HG02759 (cell line): ENCODE measurements around the gene PSPC1.
"Not testable (repeated sequence)": the region's sequence is repeated elsewhere in the genome, so short reads cannot be mapped to it uniquely, and the experiment has no call there.

ENCODE experiments used
- ATAC-seq: cut with Tn5 transposase; IDR thresholded peaks from one replicate; pipeline ENCODE4 v1.9.1; 2021; ENCODE audit warnings: mild to moderate bottlenecking, moderate library complexity; ENCODE audit not compliant: unreplicated experiment

Gene PSPC1

DNA sequence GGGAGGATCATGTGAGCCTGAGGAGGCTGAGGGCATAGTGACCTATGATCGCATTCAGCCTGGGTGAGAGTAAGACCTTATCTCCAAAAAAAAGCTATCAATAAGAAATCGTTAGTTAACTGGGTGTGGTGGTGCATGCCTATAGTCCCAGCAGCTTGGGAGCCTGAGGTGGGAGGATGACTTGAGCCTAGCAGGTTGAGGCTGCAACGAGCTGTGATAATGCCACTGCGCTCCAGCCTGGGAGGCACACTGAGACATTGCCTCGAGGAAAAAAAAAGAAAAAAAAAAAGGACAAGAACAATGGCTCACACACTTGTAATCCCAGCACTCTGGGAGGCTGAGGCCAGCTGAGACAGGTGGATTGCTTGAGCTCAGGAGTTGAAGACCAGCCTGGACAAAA lies 16.2 kb downstream of the PSPC1 start:
- no peak for ATAC-seq

DNA sequence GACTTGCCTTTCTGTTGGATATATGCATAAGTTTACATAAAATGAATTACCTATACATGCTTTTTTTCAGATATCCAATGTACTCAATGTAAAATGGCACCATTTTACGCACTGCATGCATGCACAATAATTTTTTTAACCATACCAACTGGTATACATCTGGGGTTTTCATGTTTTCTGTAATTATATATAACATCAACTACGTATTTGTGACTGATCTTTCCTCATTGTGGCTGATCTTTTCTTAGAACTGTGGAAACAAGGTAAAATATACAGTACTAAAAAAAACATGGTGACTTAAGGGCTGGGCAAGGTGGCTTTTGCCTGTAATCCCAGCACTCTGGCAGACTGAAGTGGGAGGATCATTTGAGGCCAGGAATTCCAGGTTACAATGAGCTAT lies 18.5 kb downstream of the PSPC1 start:
- ATAC-seq = no peak

DNA sequence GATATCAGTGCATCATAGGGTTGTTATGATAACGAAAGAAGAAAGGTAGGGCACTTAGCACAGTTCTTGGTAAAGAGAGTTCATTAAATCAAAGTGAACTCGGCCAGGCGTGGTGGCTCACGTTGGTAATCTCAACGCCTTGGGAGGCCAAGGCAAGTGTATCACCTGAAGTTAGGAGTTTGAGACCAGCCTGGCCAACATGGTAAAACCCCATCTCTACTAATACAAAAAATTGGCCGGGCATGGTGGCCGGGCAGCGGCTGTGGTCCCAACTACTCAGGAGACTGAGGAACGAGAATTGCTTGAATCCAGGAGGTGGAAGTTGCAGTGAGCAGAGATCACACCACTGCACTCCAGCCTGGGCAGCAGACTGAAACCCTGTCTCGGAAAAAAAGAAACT lies 19.1 kb downstream of the PSPC1 start:
- ATAC-seq = no peak

DNA sequence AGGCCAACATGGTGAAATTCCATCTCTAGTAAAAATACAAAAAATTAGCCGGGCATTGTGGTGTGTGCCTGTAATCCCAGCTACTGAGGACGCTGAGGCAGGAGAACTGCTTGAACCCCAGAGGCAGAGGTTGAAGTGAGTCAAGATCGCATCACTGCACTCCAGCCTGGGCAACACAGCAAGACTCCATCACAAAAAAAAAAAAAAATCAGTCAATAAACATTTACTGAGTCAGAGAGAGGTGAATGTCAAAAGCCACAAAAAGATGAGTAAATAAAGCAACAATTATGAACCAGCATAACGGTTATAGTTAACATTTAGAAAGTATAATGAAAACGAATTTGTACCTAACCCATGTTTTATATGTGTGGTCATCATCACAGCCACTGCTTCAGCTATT lies 23.1 kb downstream of the PSPC1 start:
- no peak for ATAC-seq

DNA sequence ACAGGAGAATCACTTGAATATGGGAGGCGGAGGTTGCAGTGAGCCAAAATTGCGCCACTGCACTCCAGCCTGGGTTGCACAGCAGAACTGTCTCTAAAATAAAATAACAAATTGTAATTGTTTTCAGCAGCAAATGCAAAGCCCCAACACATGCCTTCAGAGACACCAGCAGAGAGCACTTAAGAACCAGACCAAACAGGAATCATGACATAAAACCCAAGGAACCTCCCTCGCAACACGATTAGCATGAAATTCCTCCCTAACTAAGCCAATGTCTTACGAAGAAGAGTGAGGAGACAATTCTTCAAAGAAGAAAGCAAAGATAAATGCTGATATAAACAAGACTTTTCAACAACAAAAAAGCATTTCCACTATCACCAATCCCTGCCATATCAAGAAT lies 40.1 kb downstream of the PSPC1 start:
- no peak for ATAC-seq

DNA sequence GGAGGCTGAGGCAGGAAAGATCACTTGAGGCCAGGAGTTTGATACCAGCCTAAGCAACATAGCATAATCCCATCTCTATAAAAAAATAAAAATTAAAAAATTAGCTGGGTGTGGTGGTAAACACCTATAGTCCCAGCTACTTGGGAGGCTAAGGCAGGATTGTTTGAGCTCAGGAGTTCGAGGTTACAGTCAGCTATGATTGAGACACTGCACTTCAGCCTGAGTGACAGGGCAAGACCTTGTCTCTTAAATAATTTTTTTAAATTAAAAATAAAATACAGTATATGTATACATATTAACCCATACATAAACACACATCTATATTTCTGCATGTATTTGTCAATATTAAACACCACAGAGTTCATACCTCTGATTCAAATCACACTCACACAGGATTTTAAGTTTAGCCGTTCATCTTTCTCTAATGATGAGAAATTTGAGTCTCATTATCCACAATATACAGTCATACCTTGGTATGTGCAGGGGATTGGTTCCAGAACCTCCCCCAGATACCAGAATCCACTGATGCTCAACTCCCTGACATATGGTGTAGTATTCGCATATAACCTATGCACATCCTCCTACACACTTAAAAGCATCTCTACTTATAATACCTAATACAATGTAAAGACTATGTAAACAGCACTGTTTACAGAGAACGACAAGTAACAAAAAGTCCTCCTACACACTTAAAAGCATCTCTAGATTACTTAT lies 44.7 kb downstream of the PSPC1 start:
- ATAC-seq = no peak

DNA sequence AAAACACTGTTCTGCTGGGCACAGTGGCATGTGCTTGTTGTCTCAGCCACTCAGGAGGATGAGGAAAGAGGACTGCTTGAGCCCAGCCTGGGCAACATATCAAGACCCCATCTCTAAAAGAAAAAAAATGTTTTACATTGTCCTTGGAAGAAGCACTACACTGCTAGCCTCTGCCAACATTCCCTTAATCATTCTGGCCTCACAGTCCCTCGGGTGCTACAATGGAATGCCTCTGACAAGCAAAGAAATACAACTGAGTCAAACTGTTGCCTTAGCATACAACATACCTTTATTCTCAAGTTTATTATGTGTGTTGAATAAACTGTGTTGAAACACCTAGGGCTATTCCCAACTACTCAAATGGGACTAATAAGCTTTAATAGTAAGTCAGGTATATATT lies 56.1 kb downstream of the PSPC1 start:
- no peak for ATAC-seq

DNA sequence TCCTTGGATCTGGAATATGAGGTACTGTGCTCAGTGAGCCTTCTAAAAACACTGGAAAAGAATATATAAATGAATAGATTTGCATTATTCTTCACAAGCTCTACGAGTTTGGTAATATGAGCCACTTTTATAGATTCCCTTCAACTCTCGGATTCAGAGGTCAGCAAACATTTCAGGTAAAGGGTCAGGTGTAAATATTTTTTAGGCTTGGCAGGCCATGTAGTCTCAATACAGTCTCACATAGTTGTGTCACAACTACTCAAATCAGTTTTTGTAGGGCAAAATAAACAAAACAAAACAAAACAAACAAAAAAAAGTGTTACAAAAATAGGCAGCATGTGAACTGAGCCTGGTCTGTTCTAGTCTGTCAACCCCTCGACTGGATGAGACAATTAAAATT lies 57.4 kb downstream of the PSPC1 start:
- no peak for ATAC-seq

DNA sequence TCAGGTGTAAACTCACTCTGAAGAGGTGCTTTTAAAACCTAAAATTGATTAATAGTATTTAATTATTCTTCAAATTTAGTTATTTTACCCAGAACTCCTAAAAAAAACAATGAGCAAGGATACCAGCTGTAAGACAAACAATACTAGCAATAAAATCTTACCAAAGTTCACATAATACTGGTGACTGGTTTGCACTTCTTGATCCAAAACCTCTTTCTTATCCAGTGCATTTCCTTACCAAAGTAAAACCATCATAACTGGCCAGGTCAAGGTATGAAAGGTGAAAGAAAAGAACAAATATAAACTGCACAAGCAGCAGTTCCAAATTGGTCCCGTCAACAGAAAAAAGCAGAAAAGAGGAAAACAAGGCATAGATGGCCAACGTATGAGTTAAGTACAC lies 62.7 kb downstream of the PSPC1 start:
- ATAC-seq = no peak

DNA sequence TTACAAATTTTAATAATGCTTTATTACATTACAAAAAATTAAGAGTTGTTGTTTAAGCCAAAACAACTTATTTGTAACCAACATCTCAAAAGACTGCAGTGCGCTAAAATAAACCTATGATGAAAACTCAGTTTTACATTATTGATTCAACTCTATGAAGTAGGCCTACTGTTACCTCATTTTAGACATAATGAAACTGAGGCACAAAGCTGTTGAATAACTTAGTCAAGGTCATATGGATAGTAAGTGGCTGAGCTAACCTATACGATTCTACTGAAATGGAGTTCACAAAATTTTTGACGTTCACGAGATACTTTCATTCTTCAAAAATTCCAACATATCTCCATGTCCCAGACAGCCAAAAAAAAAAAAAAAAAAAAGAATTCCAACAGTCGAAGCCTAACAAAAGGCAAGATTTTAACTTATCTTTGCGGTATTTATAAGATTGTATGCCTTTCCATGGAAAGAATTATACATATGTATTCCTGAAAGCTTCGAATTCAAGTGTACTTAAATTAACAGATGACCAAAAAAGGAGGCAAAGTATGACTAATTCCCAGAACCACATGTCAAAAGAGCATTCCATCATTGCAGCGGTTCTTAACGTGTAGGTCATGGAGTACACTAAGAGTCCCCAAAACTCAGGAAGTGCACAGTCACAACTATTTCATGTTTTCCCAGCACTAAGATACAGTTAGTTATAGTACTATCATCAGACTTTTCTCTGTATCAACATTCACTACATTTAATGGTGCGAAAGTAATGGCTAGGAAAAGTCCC lies 69.4 kb downstream of the PSPC1 start:
- no peak for ATAC-seq

DNA sequence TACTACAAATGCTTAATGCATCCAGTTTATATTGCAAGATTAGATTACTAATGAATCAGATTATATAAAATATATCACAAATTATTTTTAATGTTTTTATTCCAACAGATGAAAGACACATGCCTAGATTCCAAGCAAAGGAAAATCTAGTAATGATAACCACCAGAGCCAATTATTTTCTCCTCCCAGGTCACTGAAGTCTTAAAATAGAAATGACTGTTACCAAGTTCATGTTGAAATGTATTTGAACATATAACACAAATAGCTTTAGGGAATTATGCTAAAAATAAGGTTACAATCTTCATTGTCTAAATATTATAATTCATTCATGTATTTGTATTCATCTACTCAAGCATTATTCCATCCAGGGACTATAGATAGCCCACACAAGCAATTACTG lies 73.0 kb downstream of the PSPC1 start:
- not testable (repeated sequence) for ATAC-seq

DNA sequence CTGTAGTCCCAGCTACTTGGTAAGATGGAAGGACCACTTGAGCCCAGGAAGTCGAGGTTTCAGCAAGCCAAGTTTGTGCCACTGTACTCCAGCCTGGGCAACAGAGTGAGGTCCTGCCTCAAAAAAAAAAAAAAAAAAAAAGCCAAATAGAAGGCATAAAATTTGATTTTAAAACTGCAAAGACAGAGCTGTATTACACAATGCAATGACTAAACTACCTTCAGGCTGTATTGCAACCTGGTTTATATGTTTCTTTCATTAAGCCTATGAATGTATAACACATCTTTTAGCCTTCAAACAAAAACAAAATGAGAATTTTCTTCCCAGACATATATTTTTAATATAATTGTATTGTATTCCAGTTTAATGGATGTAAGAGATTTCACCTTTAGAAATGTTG lies 73.7 kb downstream of the PSPC1 start:
- not testable (repeated sequence) for ATAC-seq

DNA sequence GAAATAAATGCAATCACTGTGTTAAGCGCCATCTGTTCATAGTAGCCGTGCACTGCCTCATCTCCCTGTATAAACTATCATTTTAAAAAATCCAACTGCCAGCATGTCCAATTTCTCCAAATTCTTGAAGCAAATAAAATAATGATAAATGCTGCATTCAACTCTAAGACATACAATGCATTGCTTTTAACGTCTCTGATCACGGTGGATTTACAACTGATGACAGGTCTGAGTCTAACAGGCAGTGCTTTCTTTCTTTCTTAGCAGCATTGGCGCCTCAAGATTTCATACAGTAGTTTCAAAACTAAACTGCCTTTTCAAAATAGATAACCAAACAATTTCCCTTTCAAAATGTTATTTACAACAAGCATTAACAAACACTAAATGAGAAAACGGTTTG lies 78.5 kb downstream of the PSPC1 start:
- not testable (repeated sequence) for ATAC-seq

DNA sequence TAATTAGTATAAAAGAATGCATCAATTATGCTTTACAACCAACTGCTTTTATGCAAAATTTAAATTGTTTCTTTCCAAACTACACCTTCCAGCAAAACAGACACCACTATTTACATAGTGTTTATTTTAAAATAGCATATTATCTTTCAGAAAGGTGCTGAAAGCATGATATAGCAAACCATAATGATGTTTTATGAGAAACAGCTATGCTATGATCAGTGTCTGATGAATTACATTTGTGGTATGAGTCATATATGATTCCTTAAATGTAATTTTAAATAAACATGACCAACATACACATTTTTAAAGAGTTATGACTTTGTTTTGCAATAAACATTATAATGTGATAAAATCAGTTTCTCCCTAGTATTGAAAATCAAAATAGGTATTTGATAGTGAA lies 81.1 kb downstream of the PSPC1 start:
- not testable (repeated sequence) for ATAC-seq

DNA sequence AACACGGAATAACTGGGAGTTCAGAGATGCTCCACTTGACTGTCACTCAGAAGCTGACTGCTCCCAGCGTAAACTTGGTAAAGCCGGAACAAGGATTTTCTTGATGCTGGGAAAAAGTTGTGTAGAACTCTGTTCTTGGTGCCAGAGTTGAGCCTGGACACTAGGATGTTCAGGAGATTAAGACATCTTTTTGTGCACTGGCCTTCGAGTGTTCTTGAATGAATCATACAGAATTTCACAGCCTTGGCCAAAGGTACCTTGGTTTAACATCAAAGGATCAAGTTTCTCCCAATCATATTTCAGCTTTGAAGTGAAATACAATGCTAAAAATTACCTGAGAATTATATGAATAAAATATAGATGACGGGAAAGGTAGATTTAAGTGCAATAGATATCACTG lies 81.8 kb downstream of the PSPC1 start:
- ATAC-seq = not testable (repeated sequence)

DNA sequence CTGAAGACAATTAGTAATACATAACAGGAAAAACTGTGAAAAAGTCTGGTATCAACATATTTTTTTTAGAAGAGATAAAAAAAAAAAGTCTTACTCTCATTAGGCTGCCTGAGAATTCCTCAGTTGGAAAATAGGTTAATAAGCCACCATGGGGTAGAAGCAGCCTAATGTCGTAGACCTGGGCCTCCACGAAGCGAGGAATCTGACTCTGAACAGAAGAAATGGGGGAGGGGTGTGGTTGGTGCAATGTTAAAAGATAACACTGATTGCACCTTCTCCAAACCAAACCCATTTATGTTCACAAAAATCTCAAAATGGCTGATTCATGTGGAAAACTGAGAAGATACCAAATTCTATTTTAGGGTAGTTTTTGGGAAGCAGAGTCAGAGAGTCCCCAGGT lies 86.9 kb downstream of the PSPC1 start:
- no peak for ATAC-seq

DNA sequence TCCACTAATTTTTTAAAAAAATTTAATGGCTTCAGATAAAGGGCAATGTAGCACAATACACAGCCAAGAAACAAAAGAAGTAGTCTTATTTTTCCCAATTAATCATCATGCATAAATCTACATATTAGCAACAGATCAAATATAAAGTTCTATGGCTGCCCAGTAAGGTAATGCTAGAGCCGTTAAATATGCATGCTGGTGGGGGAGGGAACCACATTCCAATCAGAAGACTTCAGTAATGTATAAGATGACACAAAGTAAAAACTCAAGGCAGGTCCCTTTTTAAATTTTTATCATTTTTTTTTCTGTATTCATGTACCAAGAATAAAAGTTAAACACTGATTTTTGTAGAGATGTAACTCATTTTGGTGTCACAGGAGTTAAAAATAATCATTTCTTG lies 87.3 kb downstream of the PSPC1 start:
- ATAC-seq = no peak

DNA sequence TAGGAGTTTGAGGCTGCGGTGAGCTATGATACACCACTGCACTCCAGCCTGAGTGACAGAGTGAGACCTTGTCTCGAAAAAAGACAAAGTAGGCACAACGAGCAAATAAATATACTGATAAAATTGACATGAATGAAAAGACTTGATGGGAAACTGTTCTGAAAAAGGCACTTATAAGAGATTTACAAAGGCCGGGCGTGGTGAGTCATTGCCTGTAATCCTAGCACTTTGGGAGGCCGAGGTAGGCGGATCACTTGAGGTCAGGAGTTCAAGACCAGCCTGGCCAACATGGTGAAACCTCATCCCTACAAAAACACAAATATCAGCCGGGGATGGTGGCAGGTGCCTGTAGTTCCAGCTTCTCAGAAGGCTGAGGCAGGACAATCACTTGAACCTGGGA lies 91.3 kb downstream of the PSPC1 start:
- ATAC-seq = not testable (repeated sequence)

DNA sequence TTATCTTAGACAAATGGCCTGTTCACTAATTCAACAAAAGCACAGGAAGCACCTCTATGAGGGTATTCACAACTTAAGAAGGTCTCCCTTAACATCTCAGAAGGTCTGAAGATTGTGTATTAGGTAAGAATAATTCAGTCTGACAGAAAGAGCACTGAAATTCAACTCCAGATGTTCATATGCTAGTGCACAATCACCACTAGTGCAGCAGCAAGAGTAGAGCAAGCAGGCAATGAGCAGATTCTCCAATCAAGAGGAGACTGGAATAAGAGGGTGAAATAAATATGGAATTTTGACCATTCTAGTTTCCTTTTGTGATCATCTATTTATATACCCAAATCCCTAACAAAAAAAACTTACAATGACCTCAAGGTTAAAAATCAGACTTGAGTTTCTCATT lies 97.3 kb downstream of the PSPC1 start:
- no peak for ATAC-seq

DNA sequence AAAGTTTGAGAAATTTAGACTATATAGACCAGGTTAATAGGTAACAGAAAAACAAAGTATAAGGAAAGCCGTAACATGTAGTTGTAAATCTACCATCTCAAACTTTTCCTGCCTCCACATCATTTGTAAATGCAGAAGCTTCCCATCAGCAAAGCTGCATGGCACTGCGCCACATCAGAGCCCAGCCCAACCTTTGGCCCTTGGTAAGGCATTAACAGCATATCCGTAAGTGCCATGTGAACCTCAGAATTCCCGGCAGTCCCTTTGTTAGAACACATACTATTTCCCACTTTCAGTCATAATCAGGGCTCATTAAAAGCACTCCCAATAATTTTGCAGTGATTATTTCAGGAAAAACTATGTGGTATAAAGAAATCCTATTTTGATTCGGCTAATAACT lies 97.7 kb downstream of the PSPC1 start:
- no peak for ATAC-seq

DNA sequence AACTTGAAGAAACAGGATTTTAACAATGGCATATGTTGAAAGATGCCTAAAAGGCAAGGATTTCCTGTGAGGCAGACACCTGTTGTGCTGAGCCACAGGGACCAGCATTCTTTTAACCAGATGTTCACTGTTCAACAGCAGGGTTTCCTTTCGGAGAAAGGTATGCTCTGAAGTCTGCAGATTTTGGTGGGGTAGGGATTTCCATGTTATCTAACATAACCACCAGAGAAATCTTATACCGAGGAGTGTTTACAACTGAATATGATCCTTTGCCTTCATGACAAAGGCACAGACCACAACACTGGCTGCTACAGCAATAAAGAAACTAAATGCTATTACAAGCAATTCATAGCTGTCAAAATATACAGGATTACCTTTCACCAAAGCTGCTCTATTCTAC lies 101.2 kb downstream of the PSPC1 start:
- ATAC-seq = no peak

DNA sequence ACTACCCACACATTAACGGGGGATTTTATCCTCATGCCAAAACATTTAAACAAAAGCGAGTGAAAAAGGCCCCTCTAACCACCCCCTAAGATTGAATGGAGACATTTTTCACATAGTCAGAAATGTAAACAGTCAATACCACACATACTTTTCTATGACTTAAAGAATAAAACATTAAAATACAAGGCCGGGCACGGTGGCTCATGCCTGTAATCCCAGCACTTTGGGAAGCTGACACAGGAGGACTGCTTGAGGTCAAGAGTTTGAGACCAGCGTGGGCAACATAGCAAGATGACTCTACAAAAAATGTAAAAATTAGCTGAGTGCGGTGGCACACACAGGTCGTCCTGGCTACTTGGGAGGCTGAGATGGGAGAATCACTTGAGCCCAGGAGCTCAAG lies 102.0 kb downstream of the PSPC1 start:
- no peak for ATAC-seq

DNA sequence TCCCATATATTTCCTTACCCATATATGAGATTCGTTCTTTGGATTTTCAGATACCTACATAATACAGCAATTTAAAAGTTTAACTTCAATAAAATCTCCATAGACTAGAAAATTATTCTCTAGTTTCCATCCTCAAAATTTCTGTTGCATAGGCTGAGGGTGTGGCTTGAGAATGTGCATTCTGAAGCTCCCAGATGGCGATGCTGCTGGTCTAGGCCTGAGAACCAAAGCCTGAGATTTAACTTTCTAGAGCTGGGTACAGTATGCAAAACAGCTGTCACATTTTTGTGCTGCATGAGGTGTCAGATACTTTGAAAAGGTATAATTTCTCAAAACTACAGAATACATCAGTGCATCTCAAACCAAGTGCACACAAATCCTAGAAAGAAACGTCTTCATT lies 106.6 kb downstream of the PSPC1 start:
- ATAC-seq = no peak
